Panc1 (cell line): ENCODE data around the gene MMP19. TPM values are rescaled to one million over a fixed set of nuclear protein-coding genes. Genes with fewer than 3 reads are reported as not detected.

Experiments
- ATAC-seq: fragments of 200-7000 bp; cut with Tn5 transposase; 2 replicates; pipeline ENCODE4 v1.9.1; 2020; ENCODE audit warnings: mild to moderate bottlenecking, moderate library complexity
- BruUV-seq: library from RNA; stranded (reverse); fragments of 400-500 nt; replicated peaks from 2 replicates; lab custom pipeline; 2021; lab: Mats Ljungman, UMichigan
- CTCF ChIA-PET: fragments of 300-600 bp; sonication (Branson Sonifier 250); formaldehyde crosslinking; loops from one replicate; lab custom pipeline; 2022; ENCODE audit warnings: antibody characterized with exemption; lab: Charles Lee
- POLR2A ChIA-PET: fragments of 300-600 bp; sonication (Branson Sonifier 250); formaldehyde crosslinking; loops from one replicate; lab custom pipeline; 2022; ENCODE audit warnings: antibody characterized with exemption; lab: Charles Lee
- DNase-seq: peaks from one replicate; pipeline ENCODE4 v3.0.0-alpha.2; 2010; ENCODE audit warnings: low read depth, low spot score
- H3K27ac ChIP-seq: 2 replicates; pipeline ENCODE4 v1.5.1; 2011; ENCODE audit warnings: mild to moderate bottlenecking, low read length, inconsistent platforms
- H3K27me3 ChIP-seq: fragments of 200-500 bp; sonication (Bioruptor generic); 2 replicates; pipeline ENCODE4 v1.6.0; 2014; ENCODE audit warnings: low read length, inconsistent platforms; ENCODE audit not compliant: control insufficient read depth, insufficient read depth
- H3K36me3 ChIP-seq: fragments of 200-500 bp; sonication (Bioruptor generic); 2 replicates; pipeline ENCODE4 v1.5.1; 2014; ENCODE audit warnings: inconsistent platforms, mild to moderate bottlenecking, low read length, moderate library complexity; ENCODE audit not compliant: control insufficient read depth, insufficient read depth
- H3K4me1 ChIP-seq: 2 replicates; pipeline ENCODE4 v1.5.1; 2011; ENCODE audit warnings: inconsistent platforms, mild to moderate bottlenecking, low read length, moderate library complexity; ENCODE audit not compliant: control insufficient read depth, insufficient read depth
- H3K4me3 ChIP-seq, 2 experiments: 2 replicates each; pipeline ENCODE4 v1.5.1; 2011 to 2012; ENCODE audit warnings: low read depth in 2 of 2, low read length in 2 of 2, mild to moderate bottlenecking in 2 of 2, inconsistent platforms in 1 of 2, moderate library complexity in 1 of 2
- H3K9me3 ChIP-seq: fragments of 200-500 bp; sonication (Bioruptor generic); 2 replicates; pipeline ENCODE4 v1.5.1; 2014; ENCODE audit warnings: low read depth, mild to moderate bottlenecking, inconsistent platforms, low read length, moderate library complexity; ENCODE audit not compliant: control insufficient read depth, insufficient read depth
- CTCF ChIP-seq: fragments of 450-650 bp; IDR thresholded peaks from 2 replicates; pipeline ENCODE4 v1.5.1; 2017; ENCODE audit warnings: mild to moderate bottlenecking
- POLR2AphosphoS5 ChIP-seq: IDR thresholded peaks from 2 replicates; pipeline ENCODE4 v1.6.1; 2012; ENCODE audit warnings: mild to moderate bottlenecking, low read depth, low read length, moderate library complexity
- SIN3A ChIP-seq: IDR thresholded peaks from 2 replicates; pipeline ENCODE4 v1.6.1; 2012; ENCODE audit warnings: low read depth, mild to moderate bottlenecking, low read length, moderate library complexity, borderline replicate concordance; ENCODE audit not compliant: insufficient read depth
- TCF7L2 ChIP-seq: IDR thresholded peaks from 2 replicates; pipeline ENCODE4 v1.6.1; 2011; ENCODE audit warnings: mild to moderate bottlenecking, low read depth, low read length, inconsistent platforms
- in situ Hi-C: cut with HindIII; loops from 2 replicates; pipeline ENCODE4 v1.10.0; 2016; ENCODE audit warnings: low sequenced_read_pairs, low pct_unique_long_range_greater_than_20kb
- intact Hi-C: fragments of 100-400 bp; cut with micrococcal nuclease; formaldehyde crosslinking; loops from one replicate; pipeline ENCODE4 v1.10.0; 2022; ENCODE audit not compliant: unreplicated experiment
- total RNA-seq: library from RNA; stranded (reverse); gene quantifications from one replicate; pipeline ENCODE4 v1.2.1, GENCODE V29; 2021; ENCODE audit not compliant: unreplicated experiment
- TF ChIP-seq, protein P1 (sequence below), 2 experiments: IDR thresholded peaks; 2 replicates each; pipeline ENCODE4 v1.6.1; 2011 to 2012; ENCODE audit warnings: low read depth in 2 of 2, control low read depth in 1 of 2, low read length in 1 of 2, mild to moderate bottlenecking in 1 of 2, moderate library complexity in 1 of 2; ENCODE audit not compliant: insufficient read depth in 1 of 2

Gene MMP19
- total RNA-seq, 1 experiment from 2014 or later: 0.05 TPM

DNA sequence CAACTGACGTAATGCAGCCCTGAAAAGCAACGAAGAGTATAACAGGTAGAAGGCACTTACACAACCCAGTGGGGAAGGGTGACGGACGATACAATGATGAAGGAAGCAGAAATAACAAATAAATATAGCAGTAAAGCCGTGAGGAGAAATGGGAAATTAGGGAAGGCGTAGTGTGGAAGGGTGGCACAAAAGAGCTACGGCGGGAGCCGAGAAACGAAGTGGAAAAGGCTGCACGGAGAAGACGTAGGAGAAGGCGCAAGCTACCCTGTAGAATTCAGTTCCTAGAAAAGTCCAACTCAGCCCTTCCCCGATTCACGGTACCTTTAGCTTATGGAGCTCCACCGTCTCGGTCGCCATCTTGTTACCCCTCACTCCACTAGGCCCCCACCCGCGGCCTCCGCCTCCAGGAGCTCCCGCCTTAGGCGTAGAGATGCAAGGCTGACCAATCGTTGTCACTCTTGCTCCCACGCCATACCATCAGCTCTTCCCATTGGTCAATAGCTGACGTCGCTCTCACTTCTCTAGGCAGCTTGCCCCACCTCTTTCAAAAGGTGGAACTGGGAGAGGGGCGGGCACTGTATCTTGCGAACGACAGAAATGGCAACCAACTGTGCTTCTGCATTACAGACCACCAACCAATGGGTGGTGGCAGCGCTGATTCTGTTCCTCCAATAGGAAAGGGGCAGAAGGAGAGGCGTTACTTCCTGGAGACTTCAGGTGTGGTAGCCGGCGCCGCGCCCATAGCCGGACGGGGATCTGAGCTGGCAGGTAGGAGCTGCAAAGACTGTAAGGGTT lies 25.2 kb downstream of the MMP19 start, which contains the start of the genes ORMDL2 and SARNP:
ORMDL2 (plus strand) TSS at position 697 of the 795 bp plus-strand sequence. CDS start 959 bp downstream, outside the sequence.
SARNP (minus strand) TSS at position 380 of the 795 bp plus-strand sequence; CDS start at position 357, 23 bp downstream.
- no peaks in the 10 kb centered on the region for H3K9me3 ChIP-seq
- in situ Hi-C loops (no loop called here), intact Hi-C loops (loop anchor here (5.0 kb wide), 1 partner anchor 80 kb away; no protein-coding TSS in a partner anchor)
- no peaks in the 10 kb centered on the region for H3K27me3 ChIP-seq
- H3K4me1 ChIP-seq: peaks cover 16% of the 10 kb centered on the region
- no TSS peak for BruUV-seq
- peak within 1 kb of the TSS; percentile 100 for H3K27ac ChIP-seq
- peaks cover 37% of the 10 kb centered on the region for H3K36me3 ChIP-seq
- 0 out of 2 replicates have a peak, but pooled peaks have one; percentile 57 for TF ChIP-seq SIN3A
- TF ChIP-seq, protein P1, sequence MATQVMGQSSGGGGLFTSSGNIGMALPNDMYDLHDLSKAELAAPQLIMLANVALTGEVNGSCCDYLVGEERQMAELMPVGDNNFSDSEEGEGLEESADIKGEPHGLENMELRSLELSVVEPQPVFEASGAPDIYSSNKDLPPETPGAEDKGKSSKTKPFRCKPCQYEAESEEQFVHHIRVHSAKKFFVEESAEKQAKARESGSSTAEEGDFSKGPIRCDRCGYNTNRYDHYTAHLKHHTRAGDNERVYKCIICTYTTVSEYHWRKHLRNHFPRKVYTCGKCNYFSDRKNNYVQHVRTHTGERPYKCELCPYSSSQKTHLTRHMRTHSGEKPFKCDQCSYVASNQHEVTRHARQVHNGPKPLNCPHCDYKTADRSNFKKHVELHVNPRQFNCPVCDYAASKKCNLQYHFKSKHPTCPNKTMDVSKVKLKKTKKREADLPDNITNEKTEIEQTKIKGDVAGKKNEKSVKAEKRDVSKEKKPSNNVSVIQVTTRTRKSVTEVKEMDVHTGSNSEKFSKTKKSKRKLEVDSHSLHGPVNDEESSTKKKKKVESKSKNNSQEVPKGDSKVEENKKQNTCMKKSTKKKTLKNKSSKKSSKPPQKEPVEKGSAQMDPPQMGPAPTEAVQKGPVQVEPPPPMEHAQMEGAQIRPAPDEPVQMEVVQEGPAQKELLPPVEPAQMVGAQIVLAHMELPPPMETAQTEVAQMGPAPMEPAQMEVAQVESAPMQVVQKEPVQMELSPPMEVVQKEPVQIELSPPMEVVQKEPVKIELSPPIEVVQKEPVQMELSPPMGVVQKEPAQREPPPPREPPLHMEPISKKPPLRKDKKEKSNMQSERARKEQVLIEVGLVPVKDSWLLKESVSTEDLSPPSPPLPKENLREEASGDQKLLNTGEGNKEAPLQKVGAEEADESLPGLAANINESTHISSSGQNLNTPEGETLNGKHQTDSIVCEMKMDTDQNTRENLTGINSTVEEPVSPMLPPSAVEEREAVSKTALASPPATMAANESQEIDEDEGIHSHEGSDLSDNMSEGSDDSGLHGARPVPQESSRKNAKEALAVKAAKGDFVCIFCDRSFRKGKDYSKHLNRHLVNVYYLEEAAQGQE (IDR thresholded peaks at IDR 0.05; ENCODE audit: insufficient read depth in 1 of 2, low read depth in 2 of 2, low read length in 1 of 2): no peak
- peak; percentile 89; the same call in 1 of the 2 replicates for TF ChIP-seq POLR2AphosphoS5
- no peak for TF ChIP-seq TCF7L2
- TF ChIP-seq CTCF: no peak
- H3K4me3 ChIP-seq: peak within 1 kb of the TSS; percentile 89 to 100
- CTCF ChIA-PET: interaction anchor here (0.5 to 2.1 kb wide), 4 partner anchors 9 to 212 kb away, joined by 3 to 11 read pairs (median 4); no protein-coding TSS in a partner anchor
- ATAC-seq (peak; percentile 97), DNase-seq (peak; percentile 100)
- POLR2A ChIA-PET: interaction anchor here (0.6 to 1.5 kb wide), 6 partner anchors 12 to 156 kb away, joined by 3 to 21 read pairs (median 4); partner anchors contain the start of genes DNAJC14 and RAB5B

DNA sequence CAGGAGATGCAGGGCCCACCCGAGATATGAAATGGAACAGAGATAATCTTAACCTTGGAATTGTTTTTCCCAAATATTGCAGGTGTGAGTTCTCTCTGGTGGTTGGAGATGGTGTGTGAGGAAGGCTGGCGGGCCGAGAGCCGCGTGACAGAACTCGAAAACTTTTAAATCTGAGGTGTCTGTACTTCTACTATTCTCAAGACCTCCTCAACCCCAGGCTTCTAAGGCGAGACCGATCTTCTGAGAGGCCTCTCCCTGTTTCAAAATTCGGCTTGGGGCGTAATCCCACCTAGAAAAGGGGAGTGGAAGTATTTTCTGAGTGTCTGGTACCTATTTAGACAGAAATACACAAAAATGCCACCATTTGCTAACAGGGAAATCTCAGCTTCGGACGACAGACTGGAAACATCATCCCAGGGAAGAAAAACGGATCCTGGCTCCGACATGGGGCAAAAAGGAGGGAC lies 25.8 kb downstream of the MMP19 start:
- Histone ChIP-seq H3K27me3 (no peaks in the 10 kb centered on the region), H3K4me1 (peaks cover 16% of the 10 kb centered on the region), H3K36me3 (peaks cover 37% of the 10 kb centered on the region), H3K9me3 (no peaks in the 10 kb centered on the region), H3K27ac (peak overlapping the region; percentile 100), H3K4me3 (peak overlapping the region; percentile 86 to 100)
- no peak for DNase-seq
- no peak for ATAC-seq
- TF ChIP-seq TCF7L2 (no peak), SIN3A (no peak), POLR2AphosphoS5 (no peak), CTCF (no peak)
- TF ChIP-seq, protein P1 (IDR thresholded peaks at IDR 0.05; ENCODE audit: insufficient read depth in 1 of 2, low read depth in 2 of 2, low read length in 1 of 2): no peak
- BruUV-seq: TSS peak; percentile 87
- POLR2A ChIA-PET: interaction anchor here (0.6 to 1.5 kb wide), 4 partner anchors 13 to 144 kb away, joined by 3 to 21 read pairs (median 6); partner anchors contain the start of gene DNAJC14
- intact Hi-C loops: loop anchor here (5.0 kb wide), 1 partner anchor 80 kb away; no protein-coding TSS in a partner anchor
- CTCF ChIA-PET: interaction anchor here (0.6 to 2.1 kb wide), 3 partner anchors 17 to 124 kb away, joined by 3 to 11 read pairs (median 4); no protein-coding TSS in a partner anchor
- in situ Hi-C loops: no loop called here
